ENCODE data around the gene UBXN7.
"Not testable (repeated sequence)": the region's sequence is repeated elsewhere in the genome, so short reads cannot be mapped to it uniquely, and the experiment has no call there.

UBXN7 gene

GRCh38 chr3:196378146-196378841 lies 53.9 kb downstream of the UBXN7 start:
- peaks cover 17% of the 10 kb centered on the region for H3K36me3 ChIP-seq (ENCODE audit: insufficient read depth, insufficient read length, low read length)
- TF ChIP-seq ZNF274 (IDR thresholded peaks at IDR 0.05; ENCODE audit: low read depth, low read length) = no peak
- no peak for TF ChIP-seq YY1 (IDR thresholded peaks at IDR 0.05; ENCODE audit: insufficient read depth, insufficient read length)
- no peak for TF ChIP-seq SUZ12 (IDR thresholded peaks at IDR 0.05; ENCODE audit: extremely low read depth, insufficient read depth, insufficient read length)
- H3K9me3 ChIP-seq (ENCODE audit: insufficient read depth, low read length) = peaks cover 7% of the 10 kb centered on the region; the same call in 1 of the 2 replicates
- H3K4me1 ChIP-seq (ENCODE audit: insufficient read depth, insufficient read length) = no peaks in the 10 kb centered on the region
- no peak overlapping the region for H3K4me3 ChIP-seq (ENCODE audit: insufficient read length, low read depth)
- DNase-seq (ENCODE audit: low read depth, low spot score) = no peak
- H3K9ac ChIP-seq (ENCODE audit: insufficient read length, low read depth) = no peak overlapping the region
- H3K27me3 ChIP-seq (ENCODE audit: insufficient read depth, insufficient read length) = no peaks in the 10 kb centered on the region

- Histone ChIP-seq H3K36me3 (ENCODE audit: insufficient read depth, insufficient read length, low read length) (peaks cover 17% of the 10 kb centered on the region), H3K9ac (ENCODE audit: insufficient read length, low read depth) (no peak overlapping the region), H3K4me1 (ENCODE audit: insufficient read depth, insufficient read length) (no peaks in the 10 kb centered on the region), H3K4me3 (ENCODE audit: insufficient read length, low read depth) (no peak overlapping the region), H3K27me3 (ENCODE audit: insufficient read depth, insufficient read length) (no peaks in the 10 kb centered on the region), H3K9me3 (ENCODE audit: insufficient read depth, low read length) (peaks cover 7% of the 10 kb centered on the region; the same call in 1 of the 2 replicates)
- TF ChIP-seq SUZ12 (IDR thresholded peaks at IDR 0.05; ENCODE audit: extremely low read depth, insufficient read depth, insufficient read length) (no peak), YY1 (IDR thresholded peaks at IDR 0.05; ENCODE audit: insufficient read depth, insufficient read length) (no peak), ZNF274 (IDR thresholded peaks at IDR 0.05; ENCODE audit: low read depth, low read length) (no peak)
- no peak for DNase-seq (ENCODE audit: low read depth, low spot score)
Measured at GRCh38 chr3:196377321-196377720, 54.9 kb downstream of the UBXN7 start.

- no peak overlapping the region for H3K4me3 ChIP-seq (ENCODE audit: insufficient read length, low read depth)
- no peak overlapping the region for H3K9ac ChIP-seq (ENCODE audit: insufficient read length, low read depth)
- no peak for DNase-seq (ENCODE audit: low read depth, low spot score)
- H3K9me3 ChIP-seq (ENCODE audit: insufficient read depth, low read length) = no peaks in the 10 kb centered on the region
- peaks cover 62% of the 10 kb centered on the region for H3K36me3 ChIP-seq (ENCODE audit: insufficient read depth, insufficient read length, low read length)
- no peaks in the 10 kb centered on the region for H3K4me1 ChIP-seq (ENCODE audit: insufficient read depth, insufficient read length)
- H3K27me3 ChIP-seq (ENCODE audit: insufficient read depth, insufficient read length) = no peaks in the 10 kb centered on the region
- no peak for TF ChIP-seq ZNF274 (IDR thresholded peaks at IDR 0.05; ENCODE audit: low read depth, low read length)
- no peak for TF ChIP-seq YY1 (IDR thresholded peaks at IDR 0.05; ENCODE audit: insufficient read depth, insufficient read length)
- no peak for TF ChIP-seq SUZ12 (IDR thresholded peaks at IDR 0.05; ENCODE audit: extremely low read depth, insufficient read depth, insufficient read length)
Measured at GRCh38 chr3:196365736-196366135, 66.5 kb downstream of the UBXN7 start.

GRCh38 chr3:196360586-196360985 lies 71.6 kb downstream of the UBXN7 start:
- no peaks in the 10 kb centered on the region for H3K4me1 ChIP-seq (ENCODE audit: insufficient read depth, insufficient read length)
- no peaks in the 10 kb centered on the region for H3K9me3 ChIP-seq (ENCODE audit: insufficient read depth, low read length)
- no peak overlapping the region for H3K4me3 ChIP-seq (ENCODE audit: insufficient read length, low read depth)
- no peak overlapping the region for H3K9ac ChIP-seq (ENCODE audit: insufficient read length, low read depth)
- no peaks in the 10 kb centered on the region for H3K27me3 ChIP-seq (ENCODE audit: insufficient read depth, insufficient read length)
- DNase-seq (ENCODE audit: low read depth, low spot score) = no peak
- TF ChIP-seq ZNF274 (IDR thresholded peaks at IDR 0.05; ENCODE audit: low read depth, low read length) (no peak), SUZ12 (IDR thresholded peaks at IDR 0.05; ENCODE audit: extremely low read depth, insufficient read depth, insufficient read length) (no peak), YY1 (IDR thresholded peaks at IDR 0.05; ENCODE audit: insufficient read depth, insufficient read length) (no peak)
- peaks cover 74% of the 10 kb centered on the region for H3K36me3 ChIP-seq (ENCODE audit: insufficient read depth, insufficient read length, low read length)

GRCh38 chr3:196358540-196358939 lies 73.7 kb downstream of the UBXN7 start:
- peaks cover 83% of the 10 kb centered on the region for H3K36me3 ChIP-seq (ENCODE audit: insufficient read depth, insufficient read length, low read length)
- not testable (repeated sequence) for H3K4me1 ChIP-seq (ENCODE audit: insufficient read depth, insufficient read length); H3K9ac ChIP-seq (ENCODE audit: insufficient read length, low read depth); H3K9me3 ChIP-seq (ENCODE audit: insufficient read depth, low read length); H3K27me3 ChIP-seq (ENCODE audit: insufficient read depth, insufficient read length); H3K4me3 ChIP-seq (ENCODE audit: insufficient read length, low read depth); DNase-seq (ENCODE audit: low read depth, low spot score)

GRCh38 chr3:196357905-196358304 lies 74.3 kb downstream of the UBXN7 start:
- Histone ChIP-seq H3K36me3 (ENCODE audit: insufficient read depth, insufficient read length, low read length) (peaks cover 79% of the 10 kb centered on the region), H3K9ac (ENCODE audit: insufficient read length, low read depth) (no peak overlapping the region), H3K9me3 (ENCODE audit: insufficient read depth, low read length) (no peaks in the 10 kb centered on the region), H3K27me3 (ENCODE audit: insufficient read depth, insufficient read length) (no peaks in the 10 kb centered on the region), H3K4me1 (ENCODE audit: insufficient read depth, insufficient read length) (no peaks in the 10 kb centered on the region), H3K4me3 (ENCODE audit: insufficient read length, low read depth) (no peak overlapping the region)
- no peak for DNase-seq (ENCODE audit: low read depth, low spot score)
- no peak for TF ChIP-seq YY1 (IDR thresholded peaks at IDR 0.05; ENCODE audit: insufficient read depth, insufficient read length)
- no peak for TF ChIP-seq SUZ12 (IDR thresholded peaks at IDR 0.05; ENCODE audit: extremely low read depth, insufficient read depth, insufficient read length)
- no peak for TF ChIP-seq ZNF274 (IDR thresholded peaks at IDR 0.05; ENCODE audit: low read depth, low read length)

GRCh38 chr3:196356556-196356955 lies 75.7 kb downstream of the UBXN7 start:
- H3K9me3 ChIP-seq (ENCODE audit: insufficient read depth, low read length) = no peaks in the 10 kb centered on the region
- no peaks in the 10 kb centered on the region for H3K4me1 ChIP-seq (ENCODE audit: insufficient read depth, insufficient read length)
- no peak overlapping the region for H3K9ac ChIP-seq (ENCODE audit: insufficient read length, low read depth)
- DNase-seq (ENCODE audit: low read depth, low spot score) = no peak
- no peak overlapping the region for H3K4me3 ChIP-seq (ENCODE audit: insufficient read length, low read depth)
- peaks cover 68% of the 10 kb centered on the region for H3K36me3 ChIP-seq (ENCODE audit: insufficient read depth, insufficient read length, low read length)
- no peaks in the 10 kb centered on the region for H3K27me3 ChIP-seq (ENCODE audit: insufficient read depth, insufficient read length)
- TF ChIP-seq SUZ12 (IDR thresholded peaks at IDR 0.05; ENCODE audit: extremely low read depth, insufficient read depth, insufficient read length) (no peak), ZNF274 (IDR thresholded peaks at IDR 0.05; ENCODE audit: low read depth, low read length) (no peak), YY1 (IDR thresholded peaks at IDR 0.05; ENCODE audit: insufficient read depth, insufficient read length) (no peak)

Measured in NT2/D1 (cell line).